H1 (cell line): Measurements from ENCODE around the gene TERC. TPM values are rescaled to one million over a fixed set of nuclear protein-coding genes. Genes with fewer than 3 reads are reported as not detected.

Experiments used
- CTCF ChIA-PET: fragments of 300-600 bp; sonication (Branson Sonifier 250); formaldehyde crosslinking; loops from one replicate; lab custom pipeline; 2021; ENCODE audit not compliant: partially characterized antibody; lab: Charles Lee
- POLR2A ChIA-PET: fragments of 300-600 bp; sonication (Branson Sonifier 250); formaldehyde crosslinking; loops from one replicate; lab custom pipeline; 2021; ENCODE audit warnings: inconsistent platforms; ENCODE audit not compliant: partially characterized antibody; lab: Charles Lee
- DNase-seq, 2 experiments: peaks; one replicate each; pipeline versions ENCODE4 v3.0.0 to v3.0.0-alpha.2; 2010 to 2022; ENCODE audit warnings: low spot score in 2 of 2, low read depth in 1 of 2, mixed read lengths in 1 of 2
- FAIRE-seq: peaks from 2 replicates; lab custom pipeline; 2011; peaks lifted over from hg19 to GRCh38; lab: Jason Lieb, UNC
- H2AFZ ChIP-seq: 2 replicates; pipeline ENCODE4 v1.8.1; 2012; ENCODE audit warnings: low read length, inconsistent platforms
- H2AK5ac ChIP-seq: 2 replicates; pipeline ENCODE4 v1.6.1; 2013; ENCODE audit warnings: low read depth, low read length
- H2BK120ac ChIP-seq: replicated peaks from 2 replicates; pipeline ENCODE3; 2013; ENCODE audit warnings: low read depth, low read length, inconsistent platforms
- H2BK12ac ChIP-seq: 2 replicates; pipeline ENCODE4 v1.6.1; 2013; ENCODE audit warnings: low read depth, low read length
- H2BK15ac ChIP-seq: 2 replicates; pipeline ENCODE4 v1.6.1; 2013; ENCODE audit warnings: low read length
- H2BK20ac ChIP-seq: 2 replicates; pipeline ENCODE4 v1.6.1; 2013; ENCODE audit warnings: low read length
- H2BK5ac ChIP-seq: 2 replicates; pipeline ENCODE4 v1.6.1; 2013; ENCODE audit warnings: low read depth, low read length
- H3K14ac ChIP-seq: 2 replicates; pipeline ENCODE4 v1.6.1; 2013; ENCODE audit warnings: inconsistent platforms; ENCODE audit not compliant: insufficient read length
- H3K18ac ChIP-seq: 2 replicates; pipeline ENCODE4 v1.6.1; 2013; ENCODE audit warnings: low read length; ENCODE audit errors: extremely low read depth
- H3K23ac ChIP-seq: 2 replicates; pipeline ENCODE4 v1.6.1; 2013; ENCODE audit warnings: inconsistent platforms; ENCODE audit not compliant: insufficient read length
- H3K23me2 ChIP-seq: 2 replicates; pipeline ENCODE4 v1.6.1; 2013; ENCODE audit warnings: low read depth, low read length
- H3K27ac ChIP-seq: 2 replicates; pipeline ENCODE4 v1.6.1; 2011; ENCODE audit warnings: low read depth, low read length, inconsistent platforms
- H3K27me3 ChIP-seq, 4 experiments: replicated peaks in 1 of 4; 1 replicate in 1 of 4; 2 replicates in 3 of 4; pipeline versions ENCODE4 v1.6.1 to v1.8.1; 2011 to 2013; ENCODE audit warnings: low read length in 3 of 4, mild to moderate bottlenecking in 3 of 4, inconsistent platforms in 2 of 4, mixed read lengths in 2 of 4, moderate library complexity in 1 of 4; ENCODE audit not compliant: control insufficient read depth in 3 of 4, insufficient read depth in 3 of 4; ENCODE audit errors: extremely low read depth in 1 of 4
- H3K36me3 ChIP-seq, 4 experiments: 2 replicates each; pipeline versions ENCODE4 v1.6.1 to v1.8.1; 2011 to 2013; ENCODE audit warnings: mild to moderate bottlenecking in 4 of 4, low read length in 3 of 4, moderate library complexity in 2 of 4, control low read depth in 1 of 4, inconsistent platforms in 1 of 4; ENCODE audit not compliant: insufficient read depth in 4 of 4, control insufficient read depth in 2 of 4
- H3K4ac ChIP-seq: replicated peaks from 2 replicates; pipeline ENCODE3; 2013; ENCODE audit warnings: low read length, low read depth, mixed read lengths, inconsistent platforms; ENCODE audit not compliant: insufficient read length
- H3K4me1 ChIP-seq, 4 experiments: replicated peaks in 1 of 4; 1 replicate in 1 of 4; 2 replicates in 3 of 4; pipeline versions ENCODE4 v1.6.1 to v1.8.1; 2011 to 2013; ENCODE audit warnings: low read length in 3 of 4, inconsistent platforms in 2 of 4, mixed read lengths in 1 of 4; ENCODE audit not compliant: insufficient read depth in 4 of 4, control insufficient read depth in 3 of 4
- H3K4me2 ChIP-seq, 2 experiments: 2 replicates each; pipeline versions ENCODE4 v1.6.1 to v1.8.1; 2011 to 2013; ENCODE audit warnings: low read depth in 2 of 2, low read length in 2 of 2, control low read depth in 1 of 2, inconsistent platforms in 1 of 2, mild to moderate bottlenecking in 1 of 2; ENCODE audit not compliant: insufficient read depth in 1 of 2
- H3K4me3 ChIP-seq, 4 experiments: fragments of 200-600, 300-600 bp in 1 of 4; sonication (generic), shearing (Covaris generic), sonication (Bioruptor Twin) in 1 of 4; 2 replicates each; pipeline versions ENCODE4 v1.5.1 to v1.8.1; 2011 to 2016; ENCODE audit warnings: low read length in 4 of 4, low read depth in 3 of 4, control low read depth in 2 of 4, inconsistent platforms in 2 of 4, mild to moderate bottlenecking in 2 of 4, mixed read lengths in 1 of 4, moderate library complexity in 1 of 4; ENCODE audit not compliant: insufficient read depth in 2 of 4; ENCODE audit errors: extremely low read depth in 1 of 4
- H3K56ac ChIP-seq: replicated peaks from 2 replicates; pipeline ENCODE3; 2013; ENCODE audit warnings: low read depth, mild to moderate bottlenecking, mixed read lengths, low read length, inconsistent platforms; ENCODE audit not compliant: insufficient read length
- H3K79me1 ChIP-seq: 2 replicates; pipeline ENCODE4 v1.6.1; 2013; ENCODE audit warnings: low read depth, low read length, control low read depth
- H3K79me2 ChIP-seq, 2 experiments: 2 replicates each; pipeline versions ENCODE4 v1.6.1 to v1.8.1; 2012 to 2013; ENCODE audit warnings: low read length in 2 of 2, mild to moderate bottlenecking in 2 of 2, inconsistent platforms in 1 of 2; ENCODE audit not compliant: insufficient read depth in 2 of 2, control insufficient read depth in 1 of 2
- H3K9ac ChIP-seq, 4 experiments: replicated peaks in 1 of 4; 1 replicate in 1 of 4; 2 replicates in 3 of 4; pipeline versions ENCODE4 v1.6.1 to v1.8.1; 2011 to 2013; ENCODE audit warnings: low read depth in 3 of 4, low read length in 3 of 4, control low read depth in 2 of 4, mild to moderate bottlenecking in 2 of 4, moderate library complexity in 2 of 4, inconsistent platforms in 1 of 4; ENCODE audit errors: extremely low read depth in 1 of 4
- H3K9me3 ChIP-seq, 2 experiments: 2 replicates each; pipeline versions ENCODE4 v1.6.1 to v1.8.1; 2012 to 2013; ENCODE audit warnings: mild to moderate bottlenecking in 2 of 2, moderate library complexity in 2 of 2, control low read depth in 1 of 2, inconsistent platforms in 1 of 2, low read depth in 1 of 2, low read length in 1 of 2, mixed read lengths in 1 of 2; ENCODE audit not compliant: insufficient read depth in 2 of 2
- H4K20me1 ChIP-seq, 2 experiments: replicated peaks in 1 of 2; 2 replicates each; pipeline versions ENCODE3 to v1.8.1; 2011 to 2013; ENCODE audit warnings: inconsistent platforms in 2 of 2, low read length in 2 of 2, mild to moderate bottlenecking in 1 of 2; ENCODE audit not compliant: insufficient read depth in 2 of 2, control insufficient read depth in 1 of 2
- H4K5ac ChIP-seq: 2 replicates; pipeline ENCODE4 v1.6.1; 2013; ENCODE audit warnings: low read length, low read depth, mixed read lengths, inconsistent platforms; ENCODE audit not compliant: insufficient read length
- H4K8ac ChIP-seq: 2 replicates; pipeline ENCODE4 v1.8.0; 2013; ENCODE audit warnings: mild to moderate bottlenecking, moderate library complexity, low read length, inconsistent platforms; ENCODE audit not compliant: insufficient read depth; ENCODE audit errors: extremely low read depth
- H4K91ac ChIP-seq: replicated peaks from 2 replicates; pipeline ENCODE3; 2013; ENCODE audit warnings: low read length, mixed read lengths, inconsistent platforms; ENCODE audit not compliant: insufficient read length
- KDM1A ChIP-seq: fragments of 200-600, 300-600 bp; sonication (generic); IDR thresholded peaks from 2 replicates; pipeline ENCODE4 v1.7.1; 2016; ENCODE audit warnings: mild to moderate bottlenecking, low read length, borderline replicate concordance
- PHF8 ChIP-seq: fragments of 200-600 bp; sonication (generic); conservative IDR thresholded peaks from 2 replicates; pipeline ENCODE4 v1.7.1; 2012; ENCODE audit warnings: low read depth, mild to moderate bottlenecking, inconsistent platforms, low read length, moderate library complexity
- RAD21 ChIP-seq, 2 experiments: IDR thresholded peaks in 1 of 2; conservative IDR thresholded peaks in 1 of 2; 2 replicates each; pipeline ENCODE4 v1.6.1; 2011; ENCODE audit warnings: low read depth in 2 of 2, low read length in 2 of 2, improper control_type of control experiment in 1 of 2, inconsistent platforms in 1 of 2, mild to moderate bottlenecking in 1 of 2, moderate library complexity in 1 of 2
- WGBS, 2 experiments: shearing (Covaris generic) in 1 of 2; methylation state at CpG; one replicate each; pipeline versions ENCODE4 v1.1.6 to v1.1.7; 2013 to 2015; ENCODE audit warnings: low lambda C conversion rate in 2 of 2, mixed read lengths in 2 of 2, inconsistent platforms in 1 of 2, low coverage in 1 of 2, missing lambda C conversion rate in 1 of 2; ENCODE audit not compliant: insufficient replicate concordance in 2 of 2, insufficient coverage in 1 of 2, insufficient read length in 1 of 2; ENCODE audit errors: extremely low coverage in 1 of 2, missing lambda C conversion rate in 1 of 2; 5-methylcytosine and 5-hydroxymethylcytosine counted together
- polyA plus RNA-seq, 7 experiments: library from polyadenylated mRNA; depleted of rRNA in 3 of 7; stranded (reverse) in 5 of 7; unstranded in 2 of 7; fragments of >200 nt in 5 of 7; fragments of 200-250 nt in 2 of 7; gene quantifications; 1 replicate in 5 of 7; 2 replicates in 1 of 7; 4 replicates in 1 of 7; pipeline versions ENCODE4 v1.2.1 to v1.2.3, GENCODE V29; 2011 to 2013; ENCODE audit warnings: missing spikeins in 2 of 7, mixed read lengths in 2 of 7
- total RNA-seq: library from RNA; stranded (reverse); fragmentation: NEBNext Ultra II Directional; extraction: Animal tissue kit (Norgen Biotek cat#: 25700); gene quantifications from 2 replicates; pipeline ENCODE4 v1.2.1, GENCODE V29; 2021
- TF ChIP-seq, protein P1 (sequence below): IDR thresholded peaks from 2 replicates; pipeline ENCODE4 v1.6.1; 2012; ENCODE audit warnings: inconsistent platforms
- TF ChIP-seq, protein P2 (sequence below): IDR thresholded peaks from 2 replicates; pipeline ENCODE4 v1.6.1; 2011; ENCODE audit warnings: low read length, improper control_type of control experiment
- TF ChIP-seq, protein P3 (sequence below): IDR thresholded peaks from 2 replicates; pipeline ENCODE4 v1.6.1; 2012; ENCODE audit warnings: inconsistent platforms

TERC gene
- total and polyA plus RNA-seq, 2 of the 8 experiments (the other 6 are each of a cell fraction or from before 2014, with no cell fraction given) = 2.3 to 17.0 TPM

DNA sequence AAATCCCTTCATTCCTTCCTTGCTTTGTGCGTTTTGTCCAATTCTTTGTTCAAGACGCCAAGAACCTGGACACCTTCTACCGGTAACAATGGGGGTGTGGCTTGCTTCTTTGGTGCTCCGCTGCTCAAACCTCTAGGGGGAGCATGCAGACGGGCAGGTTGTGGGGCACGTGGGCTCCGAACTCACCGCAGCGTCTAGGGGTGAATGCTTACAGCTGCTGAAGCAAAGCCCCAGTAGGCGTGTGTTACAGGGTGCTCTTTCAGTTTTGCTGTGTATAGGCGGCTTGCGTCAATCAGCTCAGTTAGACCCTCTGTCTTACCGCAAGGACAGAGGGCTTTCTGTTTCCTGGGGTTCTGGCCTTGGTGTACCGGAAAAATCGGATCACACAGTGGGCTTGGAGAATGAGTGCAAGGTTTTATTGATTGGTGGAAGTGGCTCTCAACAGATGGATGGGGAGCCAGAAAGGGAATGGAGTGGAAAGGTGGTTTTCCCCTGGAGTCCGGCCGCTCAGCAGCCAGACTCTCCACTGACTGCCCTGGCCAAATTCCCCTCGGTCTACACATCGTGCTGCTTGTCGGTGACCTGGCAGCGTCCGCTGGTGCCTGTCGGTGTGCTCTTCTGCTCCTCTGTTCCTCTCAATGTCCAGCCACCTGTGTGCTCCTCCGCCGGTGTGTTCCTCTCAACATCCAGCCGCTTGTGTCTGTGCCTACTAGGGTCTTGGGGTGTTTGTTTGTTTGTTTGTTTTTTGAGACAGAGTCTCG lies 49.1 kb upstream of the TERC start:
- H3K4me3 ChIP-seq = peak overlapping the region in 1 of 4 experiments; percentile 73; a peak in 2 of 8 replicates
- no peak overlapping the region for H3K27ac ChIP-seq
- H3K4ac ChIP-seq = no peak overlapping the region
- POLR2A ChIA-PET = interaction anchor here (1.2 kb wide), 1 partner anchor 153 kb away, joined by 5 read pairs; the partner anchor contains the start of gene SEC62
- CTCF ChIA-PET = interaction anchor here (0.6 to 1.2 kb wide), 5 partner anchors 21 to 1751 kb away, joined by 3 read pairs; no protein-coding TSS in a partner anchor
- H2AK5ac ChIP-seq = no peak overlapping the region
- H2BK5ac ChIP-seq = no peak overlapping the region
- peak overlapping the region; percentile 76; the same call in 1 of the 2 replicates for H2BK15ac ChIP-seq
- no peaks in the 10 kb centered on the region for H4K20me1 ChIP-seq
- no peak overlapping the region for H3K23ac ChIP-seq
- H3K9me3 ChIP-seq = no peaks in the 10 kb centered on the region; a peak in 1 of 4 replicates
- peak overlapping the region; percentile 79 to 93 for H3K4me2 ChIP-seq
- H3K56ac ChIP-seq = no peak overlapping the region
- peak overlapping the region; percentile 98 for H2AFZ ChIP-seq
- peak; percentile 54 to 68 for DNase-seq
- H4K5ac ChIP-seq = no peak overlapping the region
- peaks cover 7 to 20% (median 10%) of the 10 kb centered on the region in 4 experiments; a peak in 6 of 7 replicates for H3K4me1 ChIP-seq
- 58% methylated on average over 27 of the region's 27 CpGs; no CpG with 5 or more reads in 1 of the 2 experiments for WGBS, 2 experiments
- no peak overlapping the region for H2BK20ac ChIP-seq
- H4K91ac ChIP-seq = peak overlapping the region; percentile 93
- H3K9ac ChIP-seq = no peak overlapping the region
- H3K18ac ChIP-seq = peak overlapping the region; percentile 66; the same call in 1 of the 2 replicates
- H2BK120ac ChIP-seq = no peak overlapping the region
- peak overlapping the region; percentile 86 for H4K8ac ChIP-seq
- H3K23me2 ChIP-seq = peaks cover 4% of the 10 kb centered on the region; the same call in 1 of the 2 replicates
- H3K79me2 ChIP-seq = no peaks in the 10 kb centered on the region
- no peaks in the 10 kb centered on the region for H3K79me1 ChIP-seq
- peaks cover 0 to 7% (median 4%) of the 10 kb centered on the region in 4 experiments; a peak in 6 of 7 replicates for H3K27me3 ChIP-seq
- peak; percentile 66 for FAIRE-seq
- no peak overlapping the region for H3K14ac ChIP-seq
- peak overlapping the region; percentile 77; the same call in 1 of the 2 replicates for H2BK12ac ChIP-seq
- no peaks in the 10 kb centered on the region for H3K36me3 ChIP-seq
- TF ChIP-seq, protein P1, sequence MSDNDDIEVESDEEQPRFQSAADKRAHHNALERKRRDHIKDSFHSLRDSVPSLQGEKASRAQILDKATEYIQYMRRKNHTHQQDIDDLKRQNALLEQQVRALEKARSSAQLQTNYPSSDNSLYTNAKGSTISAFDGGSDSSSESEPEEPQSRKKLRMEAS = peak; percentile 97
- TF ChIP-seq, protein P2, sequence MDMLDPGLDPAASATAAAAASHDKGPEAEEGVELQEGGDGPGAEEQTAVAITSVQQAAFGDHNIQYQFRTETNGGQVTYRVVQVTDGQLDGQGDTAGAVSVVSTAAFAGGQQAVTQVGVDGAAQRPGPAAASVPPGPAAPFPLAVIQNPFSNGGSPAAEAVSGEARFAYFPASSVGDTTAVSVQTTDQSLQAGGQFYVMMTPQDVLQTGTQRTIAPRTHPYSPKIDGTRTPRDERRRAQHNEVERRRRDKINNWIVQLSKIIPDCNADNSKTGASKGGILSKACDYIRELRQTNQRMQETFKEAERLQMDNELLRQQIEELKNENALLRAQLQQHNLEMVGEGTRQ = peak; percentile 79
- TF ChIP-seq PHF8 = no peak
- TF ChIP-seq RAD21 (IDR thresholded peaks at IDR 0.05 in 1 of 2, conservative IDR thresholded peaks at IDR 0.05 in 1 of 2; ENCODE audit: low read depth in 2 of 2, low read length in 2 of 2) = peak; percentile 39 to 57
- no peak for TF ChIP-seq KDM1A
- TF ChIP-seq, protein P3, sequence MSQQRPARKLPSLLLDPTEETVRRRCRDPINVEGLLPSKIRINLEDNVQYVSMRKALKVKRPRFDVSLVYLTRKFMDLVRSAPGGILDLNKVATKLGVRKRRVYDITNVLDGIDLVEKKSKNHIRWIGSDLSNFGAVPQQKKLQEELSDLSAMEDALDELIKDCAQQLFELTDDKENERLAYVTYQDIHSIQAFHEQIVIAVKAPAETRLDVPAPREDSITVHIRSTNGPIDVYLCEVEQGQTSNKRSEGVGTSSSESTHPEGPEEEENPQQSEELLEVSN = peak; percentile 85
